ENCODE results near the gene IGSF5.

- no peak for TF ChIP-seq CTCF (conservative IDR thresholded peaks at IDR 0.05)
- TF ChIP-seq EZH2 (IDR thresholded peaks at IDR 0.05; ENCODE audit: low read depth), result no peak
Measured at GRCh38 chr21:39804240-39804639, 59.3 kb downstream of the IGSF5 start.
